Ishikawa (cell line): Measurements from ENCODE around the gene TOR2A.

Experiments used
- CEBPB ChIP-seq: IDR thresholded peaks from 2 replicates; pipeline ENCODE4 v1.6.1; 2012
- EP300 ChIP-seq: IDR thresholded peaks from 2 replicates; pipeline ENCODE4 v1.6.1; 2012; ENCODE audit warnings: borderline replicate concordance
- FOXM1 ChIP-seq: IDR thresholded peaks from 2 replicates; pipeline ENCODE4 v1.6.1; 2012; ENCODE audit warnings: low read depth, borderline replicate concordance
- RAD21 ChIP-seq: IDR thresholded peaks from 2 replicates; pipeline ENCODE4 v1.6.1; 2012; ENCODE audit warnings: low read depth
- REST ChIP-seq: IDR thresholded peaks from 2 replicates; pipeline ENCODE4 v1.6.1; 2012; ENCODE audit warnings: low read depth, mild to moderate bottlenecking
- TAF1 ChIP-seq: IDR thresholded peaks from 2 replicates; pipeline ENCODE4 v1.6.1; 2012; ENCODE audit warnings: low read depth, mild to moderate bottlenecking
- TCF12 ChIP-seq: IDR thresholded peaks from 2 replicates; pipeline ENCODE4 v1.6.1; 2012; ENCODE audit warnings: low read depth
- TEAD4 ChIP-seq: IDR thresholded peaks from 2 replicates; pipeline ENCODE4 v1.6.1; 2012
- USF1 ChIP-seq: IDR thresholded peaks from 2 replicates; pipeline ENCODE4 v1.6.1; 2012
- YY1 ChIP-seq: IDR thresholded peaks from 2 replicates; pipeline ENCODE4 v1.6.1; 2012; ENCODE audit warnings: low read depth

GRCh38 chr9:127765418-127765817, 30.3 kb upstream of the TOR2A start:
- TF ChIP-seq CEBPB (no peak), REST (no peak), TEAD4 (no peak), RAD21 (no peak), TAF1 (no peak), TCF12 (no peak), FOXM1 (no peak), USF1 (no peak), EP300 (no peak), YY1 (no peak)
